ENCODE data around the gene EWSR1. TPM values are rescaled to one million over a fixed set of nuclear protein-coding genes. Genes with fewer than 3 reads are reported as not detected.

EWSR1 gene
- total RNA-seq, 1 experiment from 2014 or later, result 462 TPM

- Mint-ChIP-seq H3K27me3 (ENCODE audit: low read depth) (no peaks in the 10 kb centered on the region), H3K27ac (no peak overlapping the region), H3K4me1 (no peaks in the 10 kb centered on the region), H3K9me3 (no peaks in the 10 kb centered on the region), H3K4me3 (no peak overlapping the region), H3K36me3 (ENCODE audit: insufficient read depth in 1 of 3, low read depth in 3 of 3) (peaks cover 18 to 92% (median 46%) of the 10 kb centered on the region in 3 experiments)
- no peak overlapping the region for H3K9ac ChIP-seq (ENCODE audit: extremely low read depth, insufficient read length, low read length)
- no peak overlapping the region for H3K18ac ChIP-seq (ENCODE audit: insufficient read length, low read depth, low read length)
- TF ChIP-seq, protein P1, sequence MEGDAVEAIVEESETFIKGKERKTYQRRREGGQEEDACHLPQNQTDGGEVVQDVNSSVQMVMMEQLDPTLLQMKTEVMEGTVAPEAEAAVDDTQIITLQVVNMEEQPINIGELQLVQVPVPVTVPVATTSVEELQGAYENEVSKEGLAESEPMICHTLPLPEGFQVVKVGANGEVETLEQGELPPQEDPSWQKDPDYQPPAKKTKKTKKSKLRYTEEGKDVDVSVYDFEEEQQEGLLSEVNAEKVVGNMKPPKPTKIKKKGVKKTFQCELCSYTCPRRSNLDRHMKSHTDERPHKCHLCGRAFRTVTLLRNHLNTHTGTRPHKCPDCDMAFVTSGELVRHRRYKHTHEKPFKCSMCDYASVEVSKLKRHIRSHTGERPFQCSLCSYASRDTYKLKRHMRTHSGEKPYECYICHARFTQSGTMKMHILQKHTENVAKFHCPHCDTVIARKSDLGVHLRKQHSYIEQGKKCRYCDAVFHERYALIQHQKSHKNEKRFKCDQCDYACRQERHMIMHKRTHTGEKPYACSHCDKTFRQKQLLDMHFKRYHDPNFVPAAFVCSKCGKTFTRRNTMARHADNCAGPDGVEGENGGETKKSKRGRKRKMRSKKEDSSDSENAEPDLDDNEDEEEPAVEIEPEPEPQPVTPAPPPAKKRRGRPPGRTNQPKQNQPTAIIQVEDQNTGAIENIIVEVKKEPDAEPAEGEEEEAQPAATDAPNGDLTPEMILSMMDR (conservative IDR thresholded peaks at IDR 0.05), result no peak
- H4K20me1 ChIP-seq (ENCODE audit: control insufficient read depth, insufficient read depth, insufficient read length), result no peaks in the 10 kb centered on the region
- H3K27ac ChIP-seq (ENCODE audit: insufficient read length, low read depth, low read length), result no peak overlapping the region
- H4K5ac ChIP-seq (ENCODE audit: insufficient read length, low read depth, low read length), result no peak overlapping the region
- no peaks in the 10 kb centered on the region for H3K79me2 ChIP-seq (ENCODE audit: insufficient read depth, low read length)
- no peak overlapping the region for H3K4me2 ChIP-seq (ENCODE audit: insufficient read depth, insufficient read length, low read length)
- H3K27me3 ChIP-seq (ENCODE audit: insufficient read depth, low read length), result no peaks in the 10 kb centered on the region
- H2BK120ac ChIP-seq (ENCODE audit: low read depth, low read length, poor library complexity, severe bottlenecking), result no peak overlapping the region
- H4K91ac ChIP-seq (ENCODE audit: insufficient read length, low read depth, low read length), result no peak overlapping the region
- H2AFZ ChIP-seq (ENCODE audit: low read length), result no peak overlapping the region
- no peaks in the 10 kb centered on the region for H3K79me1 ChIP-seq (ENCODE audit: insufficient read depth, low read depth, low read length, poor library complexity, severe bottlenecking)
- DNase-seq, result no peak
- no peak overlapping the region for H3K23ac ChIP-seq (ENCODE audit: insufficient read length, low read depth, low read length)
- H4K8ac ChIP-seq (replicated peaks; ENCODE audit: insufficient read length, low read depth, low read length), result no peak overlapping the region
- H2BK15ac ChIP-seq (ENCODE audit: low read depth, low read length), result no peak overlapping the region
- no peak overlapping the region for H3K56ac ChIP-seq (ENCODE audit: insufficient read length, low read depth, low read length)
- H2AK5ac ChIP-seq (ENCODE audit: insufficient read length, low read length), result no peak overlapping the region
- H3K9me3 ChIP-seq (ENCODE audit: control insufficient read depth, low read depth, low read length), result no peaks in the 10 kb centered on the region
- H2BK20ac ChIP-seq (ENCODE audit: low read depth, low read length, poor library complexity, severe bottlenecking), result no peak overlapping the region
- no peaks in the 10 kb centered on the region for H3K23me2 ChIP-seq (ENCODE audit: insufficient read length, low read depth, low read length, poor library complexity, severe bottlenecking)
- no peak overlapping the region for H3T11ph ChIP-seq (ENCODE audit: low read length)
- WGBS (ENCODE audit: extremely low coverage, insufficient read length, low lambda C conversion rate), result no CpG with 5 or more reads among the region's 2 CpGs
- H2BK12ac ChIP-seq (ENCODE audit: insufficient read length, low read depth, low read length), result no peak overlapping the region
- H3K14ac ChIP-seq (ENCODE audit: insufficient read depth, low read length), result no peak overlapping the region
- H3K4ac ChIP-seq (ENCODE audit: low read depth, low read length), result no peak overlapping the region
- no peak overlapping the region for H2BK5ac ChIP-seq (ENCODE audit: insufficient read length, low read length)
- no peaks in the 10 kb centered on the region for H3K4me1 ChIP-seq (ENCODE audit: insufficient read depth, low read length)
Measured at GRCh38 chr22:29348041-29348440, 80.0 kb downstream of the EWSR1 start.
